ENCODE data around the gene GALP.

GALP gene

GRCh38 chr19:56137405-56137804 is 38.4 kb upstream of the GALP start:
- H3K79me1 ChIP-seq (ENCODE audit: low read depth, low read length): no peaks in the 10 kb centered on the region
- WGBS, 2 donors (ENCODE audit: extremely low coverage in 2 of 2, insufficient read length in 2 of 2, insufficient replicate concordance in 1 of 2): no CpG with 5 or more reads among the region's 6 CpGs
- no peak overlapping the region for H2BK5ac ChIP-seq (ENCODE audit: low read length)
- no peak overlapping the region for H2BK120ac ChIP-seq (ENCODE audit: low read depth, low read length)
- no peak overlapping the region for H4K91ac ChIP-seq (ENCODE audit: low read depth, low read length, poor library complexity)
- H3K36me3 ChIP-seq (replicated peaks in 1 of 2; ENCODE audit: control insufficient read depth in 2 of 2, insufficient read depth in 2 of 2, low read length in 2 of 2): peaks cover 0 to 1% of the 10 kb centered on the region in 2 donors
- H3K27me3 ChIP-seq (ENCODE audit: control insufficient read depth in 3 of 3, insufficient read depth in 3 of 3, low read depth in 1 of 3, low read length in 3 of 3): no peaks in the 10 kb centered on the region
- H3K9me3 ChIP-seq (replicated peaks in 1 of 2; ENCODE audit: control insufficient read depth in 2 of 2, insufficient read depth in 1 of 2, low read depth in 1 of 2, low read length in 2 of 2): no peaks in the 10 kb centered on the region
- H3K4me3 ChIP-seq (ENCODE audit: low read length in 2 of 2): no peak overlapping the region
- no peak overlapping the region for H3K23ac ChIP-seq (ENCODE audit: low read depth, low read length, poor library complexity)
- no peak overlapping the region for H3K27ac ChIP-seq (replicated peaks; ENCODE audit: low read length)
- H4K8ac ChIP-seq (ENCODE audit: low read depth, low read length): no peak overlapping the region
- no peak overlapping the region for H2BK15ac ChIP-seq (ENCODE audit: low read length)
- H2AK5ac ChIP-seq (ENCODE audit: low read depth, low read length): no peak overlapping the region
- no peak overlapping the region for H3K18ac ChIP-seq (ENCODE audit: low read length)
- no peak overlapping the region for H3K9ac ChIP-seq (ENCODE audit: low read depth, low read length, poor library complexity)
- no peak overlapping the region for H3K14ac ChIP-seq (ENCODE audit: low read length)
- H3K4me2 ChIP-seq (ENCODE audit: insufficient read depth, low read length, poor library complexity, severe bottlenecking): no peak overlapping the region
- H3K4me1 ChIP-seq (ENCODE audit: control insufficient read depth in 2 of 2, insufficient read depth in 1 of 2, low read depth in 1 of 2, low read length in 2 of 2): peaks cover 10 to 16% of the 10 kb centered on the region in 2 donors
- no peak for DNase-seq (ENCODE audit: low spot score)
- no peak overlapping the region for H2BK12ac ChIP-seq (ENCODE audit: low read length)
- no peak overlapping the region for H3K4ac ChIP-seq (ENCODE audit: low read length)
- no peak overlapping the region for H2AFZ ChIP-seq (ENCODE audit: low read length)

GRCh38 chr19:56138069-56138468 is 37.7 kb upstream of the GALP start:
- Histone ChIP-seq H3K23ac (ENCODE audit: low read depth, low read length, poor library complexity) (no peak overlapping the region), H3K14ac (ENCODE audit: low read length) (no peak overlapping the region), H2BK5ac (ENCODE audit: low read length) (no peak overlapping the region), H2AK5ac (ENCODE audit: low read depth, low read length) (no peak overlapping the region), H3K9me3 (replicated peaks in 1 of 2; ENCODE audit: control insufficient read depth in 2 of 2, insufficient read depth in 1 of 2, low read depth in 1 of 2, low read length in 2 of 2) (no peaks in the 10 kb centered on the region), H2AFZ (ENCODE audit: low read length) (no peak overlapping the region), H2BK120ac (ENCODE audit: low read depth, low read length) (no peak overlapping the region), H2BK15ac (ENCODE audit: low read length) (no peak overlapping the region), H4K91ac (ENCODE audit: low read depth, low read length, poor library complexity) (no peak overlapping the region), H2BK12ac (ENCODE audit: low read length) (no peak overlapping the region), H3K36me3 (replicated peaks in 1 of 2; ENCODE audit: control insufficient read depth in 2 of 2, insufficient read depth in 2 of 2, low read length in 2 of 2) (peaks cover 1 to 7% of the 10 kb centered on the region in 2 donors), H3K79me1 (ENCODE audit: low read depth, low read length) (no peaks in the 10 kb centered on the region), H3K27me3 (ENCODE audit: control insufficient read depth in 3 of 3, insufficient read depth in 3 of 3, low read depth in 1 of 3, low read length in 3 of 3) (no peaks in the 10 kb centered on the region), H3K9ac (ENCODE audit: low read depth, low read length, poor library complexity) (no peak overlapping the region), H4K8ac (ENCODE audit: low read depth, low read length) (no peak overlapping the region), H3K4ac (ENCODE audit: low read length) (no peak overlapping the region), H3K4me1 (ENCODE audit: control insufficient read depth in 2 of 2, insufficient read depth in 1 of 2, low read depth in 1 of 2, low read length in 2 of 2) (peaks cover 10 to 18% of the 10 kb centered on the region in 2 donors), H3K4me2 (ENCODE audit: insufficient read depth, low read length, poor library complexity, severe bottlenecking) (no peak overlapping the region), H3K4me3 (ENCODE audit: low read length in 2 of 2) (no peak overlapping the region), H3K27ac (replicated peaks; ENCODE audit: low read length) (no peak overlapping the region), H3K18ac (ENCODE audit: low read length) (no peak overlapping the region)
- no peak for DNase-seq (ENCODE audit: low spot score)
- WGBS, 2 donors (ENCODE audit: extremely low coverage in 2 of 2, insufficient read length in 2 of 2, insufficient replicate concordance in 1 of 2): no CpG with 5 or more reads among the region's 3 CpGs

GRCh38 chr19:56139847-56140582 is 35.8 kb upstream of the GALP start:
- no peak overlapping the region for H4K8ac ChIP-seq (ENCODE audit: low read depth, low read length)
- H2BK120ac ChIP-seq (ENCODE audit: low read depth, low read length): no peak overlapping the region
- WGBS, 2 donors (ENCODE audit: extremely low coverage in 2 of 2, insufficient read length in 2 of 2, insufficient replicate concordance in 1 of 2): no CpG with 5 or more reads among the region's 22 CpGs
- peaks cover 3 to 7% of the 10 kb centered on the region in 2 donors for H3K36me3 ChIP-seq (replicated peaks in 1 of 2; ENCODE audit: control insufficient read depth in 2 of 2, insufficient read depth in 2 of 2, low read length in 2 of 2)
- H3K14ac ChIP-seq (ENCODE audit: low read length): no peak overlapping the region
- peak overlapping the region; percentile 50 to 75 for H3K4me3 ChIP-seq (ENCODE audit: low read length in 2 of 2)
- peak overlapping the region; percentile 75 for H3K27ac ChIP-seq (replicated peaks; ENCODE audit: low read length)
- no peak overlapping the region for H2BK15ac ChIP-seq (ENCODE audit: low read length)
- no peak overlapping the region for H4K91ac ChIP-seq (ENCODE audit: low read depth, low read length, poor library complexity)
- no peak overlapping the region for H2BK5ac ChIP-seq (ENCODE audit: low read length)
- no peak overlapping the region for H3K4ac ChIP-seq (ENCODE audit: low read length)
- peak overlapping the region; percentile 85 for H2AFZ ChIP-seq (ENCODE audit: low read length)
- DNase-seq (ENCODE audit: low spot score): no peak
- H3K79me1 ChIP-seq (ENCODE audit: low read depth, low read length): peaks cover 2% of the 10 kb centered on the region
- peaks cover 10 to 22% of the 10 kb centered on the region in 2 donors for H3K4me1 ChIP-seq (ENCODE audit: control insufficient read depth in 2 of 2, insufficient read depth in 1 of 2, low read depth in 1 of 2, low read length in 2 of 2)
- no peaks in the 10 kb centered on the region for H3K27me3 ChIP-seq (ENCODE audit: control insufficient read depth in 3 of 3, insufficient read depth in 3 of 3, low read depth in 1 of 3, low read length in 3 of 3)
- H2BK12ac ChIP-seq (ENCODE audit: low read length): no peak overlapping the region
- H3K18ac ChIP-seq (ENCODE audit: low read length): peak overlapping the region; percentile 50
- no peak overlapping the region for H2AK5ac ChIP-seq (ENCODE audit: low read depth, low read length)
- no peak overlapping the region for H3K23ac ChIP-seq (ENCODE audit: low read depth, low read length, poor library complexity)
- peak overlapping the region; percentile 71 for H3K4me2 ChIP-seq (ENCODE audit: insufficient read depth, low read length, poor library complexity, severe bottlenecking)
- peak overlapping the region; percentile 71 for H3K9ac ChIP-seq (ENCODE audit: low read depth, low read length, poor library complexity)
- H3K9me3 ChIP-seq (replicated peaks in 1 of 2; ENCODE audit: control insufficient read depth in 2 of 2, insufficient read depth in 1 of 2, low read depth in 1 of 2, low read length in 2 of 2): no peaks in the 10 kb centered on the region

- no peaks in the 10 kb centered on the region for H3K27me3 ChIP-seq (ENCODE audit: control insufficient read depth in 3 of 3, insufficient read depth in 3 of 3, low read depth in 1 of 3, low read length in 3 of 3)
- no peak within 1 kb of the TSS for H2BK15ac ChIP-seq (ENCODE audit: low read length)
- no peak within 1 kb of the TSS for H2BK120ac ChIP-seq (ENCODE audit: low read depth, low read length)
- H3K4me1 ChIP-seq (ENCODE audit: control insufficient read depth in 2 of 2, insufficient read depth in 1 of 2, low read depth in 1 of 2, low read length in 2 of 2): peaks cover 10 to 22% of the 10 kb centered on the region in 2 donors
- peak within 1 kb of the TSS; percentile 85 for H3K27ac ChIP-seq (replicated peaks; ENCODE audit: low read length)
- WGBS, 2 donors (ENCODE audit: extremely low coverage in 2 of 2, insufficient read length in 2 of 2, insufficient replicate concordance in 1 of 2): no CpG with 5 or more reads among the region's 56 CpGs
- peak within 1 kb of the TSS; percentile 80 for H3K18ac ChIP-seq (ENCODE audit: low read length)
- no peak within 1 kb of the TSS for H4K8ac ChIP-seq (ENCODE audit: low read depth, low read length)
- H2BK5ac ChIP-seq (ENCODE audit: low read length): peak within 1 kb of the TSS; percentile 33
- peak within 1 kb of the TSS; percentile 71 for H3K4me2 ChIP-seq (ENCODE audit: insufficient read depth, low read length, poor library complexity, severe bottlenecking)
- H3K4me3 ChIP-seq (ENCODE audit: low read length in 2 of 2): peak within 1 kb of the TSS; percentile 50 to 85
- peak within 1 kb of the TSS; percentile 9 for H2AK5ac ChIP-seq (ENCODE audit: low read depth, low read length)
- H2BK12ac ChIP-seq (ENCODE audit: low read length): no peak within 1 kb of the TSS
- no peak within 1 kb of the TSS for H3K4ac ChIP-seq (ENCODE audit: low read length)
- H3K36me3 ChIP-seq (replicated peaks in 1 of 2; ENCODE audit: control insufficient read depth in 2 of 2, insufficient read depth in 2 of 2, low read length in 2 of 2): peaks cover 4 to 11% of the 10 kb centered on the region in 2 donors
- H4K91ac ChIP-seq (ENCODE audit: low read depth, low read length, poor library complexity): no peak within 1 kb of the TSS
- peak within 1 kb of the TSS; percentile 79 for H3K9ac ChIP-seq (ENCODE audit: low read depth, low read length, poor library complexity)
- H3K79me1 ChIP-seq (ENCODE audit: low read depth, low read length): peaks cover 2% of the 10 kb centered on the region
- peak; percentile 99 for DNase-seq (ENCODE audit: low spot score)
- H3K14ac ChIP-seq (ENCODE audit: low read length): no peak within 1 kb of the TSS
- peak within 1 kb of the TSS; percentile 85 for H2AFZ ChIP-seq (ENCODE audit: low read length)
- peak within 1 kb of the TSS; percentile 22 for H3K23ac ChIP-seq (ENCODE audit: low read depth, low read length, poor library complexity)
- no peaks in the 10 kb centered on the region for H3K9me3 ChIP-seq (replicated peaks in 1 of 2; ENCODE audit: control insufficient read depth in 2 of 2, insufficient read depth in 1 of 2, low read depth in 1 of 2, low read length in 2 of 2)
Observed at GRCh38 chr19:56140583-56141416, 35.0 kb upstream of the GALP start, which contains the start of gene ZNF444. ZNF444 (plus strand) TSS chr19:56141287; CDS start chr19:56146912, 5,625 bp downstream.
